GM10847 (cell line): ENCODE measurements around the gene CTDNEP1.

Source experiments
- POLR2A ChIP-seq: IDR thresholded peaks from 2 replicates; pipeline ENCODE4 v1.6.1; 2011; ENCODE audit not compliant: insufficient read length; ENCODE audit errors: extremely low read depth

CTDNEP1 gene

DNA sequence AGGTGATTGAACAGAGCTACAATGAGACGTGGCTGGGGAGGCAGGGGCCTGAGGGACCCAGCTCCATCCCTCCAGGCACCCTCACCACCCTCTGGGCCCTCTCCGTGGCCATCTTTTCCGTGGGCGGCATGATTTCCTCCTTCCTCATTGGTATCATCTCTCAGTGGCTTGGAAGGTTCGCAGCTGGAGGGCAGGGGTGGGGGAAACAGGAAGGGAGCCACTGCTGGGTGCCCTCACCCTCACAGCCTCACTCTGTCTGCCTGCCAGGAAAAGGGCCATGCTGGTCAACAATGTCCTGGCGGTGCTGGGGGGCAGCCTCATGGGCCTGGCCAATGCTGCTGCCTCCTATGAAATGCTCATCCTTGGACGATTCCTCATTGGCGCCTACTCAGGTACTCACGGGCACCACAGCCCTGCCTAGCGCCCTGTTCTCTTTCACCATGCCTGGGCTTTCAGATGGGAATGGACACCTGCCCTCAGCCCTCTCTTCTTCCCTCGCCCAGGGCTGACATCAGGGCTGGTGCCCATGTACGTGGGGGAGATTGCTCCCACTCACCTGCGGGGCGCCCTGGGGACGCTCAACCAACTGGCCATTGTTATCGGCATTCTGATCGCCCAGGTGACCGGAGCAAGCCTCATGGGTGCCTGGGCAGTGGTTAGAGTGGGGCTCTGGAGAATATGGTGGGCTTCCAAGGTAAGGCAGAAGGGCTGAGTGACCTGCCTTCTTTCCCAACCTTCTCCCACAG lies 32.1 kb upstream of the CTDNEP1 start:
- TF ChIP-seq POLR2A: no peak

DNA sequence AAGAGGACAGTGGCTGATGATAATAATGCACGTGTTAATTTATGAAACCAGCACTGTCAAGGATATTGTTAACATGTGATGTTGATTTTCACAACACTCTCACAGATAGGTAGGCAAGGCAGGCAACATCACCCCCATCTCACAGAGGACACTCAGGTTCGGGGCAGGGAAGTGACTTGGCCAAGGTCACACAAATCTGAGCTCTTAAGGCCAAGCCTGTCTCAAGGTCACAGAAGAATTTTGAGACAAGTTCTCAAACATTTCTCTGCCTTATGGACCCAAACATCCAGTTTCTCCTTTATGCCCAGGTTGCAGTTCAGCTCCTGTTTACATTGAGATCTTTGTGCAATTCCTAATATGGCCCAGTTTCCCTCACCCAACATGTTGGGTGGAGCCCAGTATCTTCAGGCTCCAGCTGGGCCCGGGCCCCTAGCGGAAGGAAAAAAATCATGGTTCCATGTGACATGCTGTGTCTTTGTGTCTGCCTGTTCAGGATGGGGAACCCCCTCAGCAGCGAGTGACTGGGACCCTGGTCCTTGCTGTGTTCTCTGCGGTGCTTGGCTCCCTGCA lies 31.3 kb upstream of the CTDNEP1 start:
- no peak for TF ChIP-seq POLR2A

DNA sequence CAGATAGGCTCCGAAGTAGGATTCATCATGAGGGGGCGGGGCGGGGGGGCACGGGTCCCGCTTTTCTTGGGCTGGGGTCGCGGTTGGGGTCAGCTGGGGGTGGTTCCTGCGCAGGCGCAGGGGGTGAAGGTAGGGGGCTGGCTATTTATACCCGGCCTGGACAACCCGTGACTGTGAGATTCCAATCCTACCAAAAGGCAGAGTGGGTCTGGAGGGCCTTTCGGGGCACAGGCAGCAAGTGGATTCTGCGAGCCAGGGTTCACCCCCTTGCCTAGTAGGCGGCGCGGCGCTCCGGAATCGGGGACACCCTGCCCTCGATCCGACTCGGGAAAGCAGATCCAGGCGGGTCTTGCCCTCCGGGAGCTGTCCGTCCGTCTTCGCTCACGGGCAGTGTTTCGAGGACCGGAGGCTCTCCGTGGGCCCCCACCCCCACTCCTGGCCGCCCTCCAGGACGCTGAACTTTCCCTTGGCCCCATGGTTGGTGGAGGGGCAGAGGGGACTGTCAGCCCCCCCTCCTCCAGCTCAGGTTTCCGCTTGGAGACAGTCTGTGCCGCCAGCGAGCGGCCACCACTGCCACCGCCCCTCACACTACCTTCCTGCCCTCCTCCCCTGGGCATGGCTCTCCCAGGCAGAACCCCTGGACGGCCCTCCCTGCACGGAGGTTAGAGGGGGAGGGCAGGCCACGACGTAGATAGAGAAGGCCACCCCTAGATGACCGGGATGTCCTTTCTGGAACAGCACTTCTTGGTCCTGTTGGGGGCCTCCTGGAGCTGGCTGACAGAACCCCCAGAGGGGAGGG lies 30.6 kb upstream of the CTDNEP1 start:
- TF ChIP-seq POLR2A: no peak

DNA sequence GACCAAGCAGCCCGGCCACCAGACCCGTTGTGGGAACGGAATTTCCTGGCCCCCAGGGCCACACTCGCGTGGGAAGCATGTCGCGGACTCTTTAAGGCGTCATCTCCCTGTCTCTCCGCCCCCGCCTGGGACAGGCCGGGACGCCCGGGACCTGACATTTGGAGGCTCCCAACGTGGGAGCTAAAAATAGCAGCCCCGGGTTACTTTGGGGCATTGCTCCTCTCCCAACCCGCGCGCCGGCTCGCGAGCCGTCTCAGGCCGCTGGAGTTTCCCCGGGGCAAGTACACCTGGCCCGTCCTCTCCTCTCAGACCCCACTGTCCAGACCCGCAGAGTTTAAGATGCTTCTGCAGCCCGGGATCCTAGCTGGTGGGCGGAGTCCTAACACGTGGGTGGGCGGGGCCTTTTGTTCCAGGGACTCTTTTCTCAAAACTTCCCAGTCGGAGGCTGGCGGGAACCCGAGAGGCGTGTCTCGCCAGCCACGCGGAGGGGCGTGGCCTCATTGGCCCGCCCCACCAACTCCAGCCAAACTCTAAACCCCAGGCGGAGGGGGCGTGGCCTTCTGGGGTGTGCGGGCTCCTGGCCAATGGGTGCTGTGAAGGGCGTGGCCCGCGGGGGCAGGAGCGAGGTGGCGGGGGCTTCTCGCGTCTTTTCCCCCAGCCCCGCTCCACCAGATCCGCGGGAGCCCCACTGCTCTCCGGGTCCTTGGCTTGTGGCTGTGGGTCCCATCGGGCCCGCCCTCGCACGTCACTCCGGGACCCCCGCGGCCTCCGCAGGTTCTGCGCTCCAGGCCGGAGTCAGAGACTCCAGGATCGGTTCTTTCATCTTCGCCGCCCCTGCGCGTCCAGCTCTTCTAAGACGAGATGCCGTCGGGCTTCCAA lies 29.8 kb upstream of the CTDNEP1 start, which contains the start of gene SLC2A4:
Gene SLC2A4, plus strand, starts transcription at position 645 of the 879 bp plus-strand sequence. Its CDS starts 217 bp downstream, at position 862.
- no peak for TF ChIP-seq POLR2A

DNA sequence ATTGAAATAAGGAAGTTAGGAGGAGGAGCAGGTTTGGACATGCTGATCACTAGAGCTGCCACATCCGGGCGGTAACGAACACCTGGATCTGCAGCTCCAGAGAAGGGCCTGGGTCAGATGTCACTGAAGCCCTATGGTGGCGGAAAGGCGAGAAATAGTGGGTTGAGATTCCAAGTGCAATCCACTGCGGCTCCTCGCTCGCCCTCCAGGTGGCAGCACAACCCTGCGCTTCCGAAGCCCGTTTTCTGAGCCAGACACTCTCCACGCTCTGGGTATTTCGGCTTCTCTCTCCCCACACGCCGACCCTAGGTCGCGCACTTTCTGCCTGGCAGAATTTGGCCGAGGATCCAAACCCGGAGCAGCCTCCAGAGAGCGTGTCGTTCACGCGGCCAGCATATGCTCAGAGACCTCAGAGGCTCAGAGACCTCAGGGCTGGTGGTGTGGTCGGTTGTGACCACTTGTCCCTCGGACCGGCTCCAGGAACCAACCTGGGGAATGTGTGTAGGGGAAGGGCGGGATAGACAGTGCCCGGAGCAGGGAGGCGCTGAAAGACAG lies 29.1 kb upstream of the CTDNEP1 start:
- no peak for TF ChIP-seq POLR2A

DNA sequence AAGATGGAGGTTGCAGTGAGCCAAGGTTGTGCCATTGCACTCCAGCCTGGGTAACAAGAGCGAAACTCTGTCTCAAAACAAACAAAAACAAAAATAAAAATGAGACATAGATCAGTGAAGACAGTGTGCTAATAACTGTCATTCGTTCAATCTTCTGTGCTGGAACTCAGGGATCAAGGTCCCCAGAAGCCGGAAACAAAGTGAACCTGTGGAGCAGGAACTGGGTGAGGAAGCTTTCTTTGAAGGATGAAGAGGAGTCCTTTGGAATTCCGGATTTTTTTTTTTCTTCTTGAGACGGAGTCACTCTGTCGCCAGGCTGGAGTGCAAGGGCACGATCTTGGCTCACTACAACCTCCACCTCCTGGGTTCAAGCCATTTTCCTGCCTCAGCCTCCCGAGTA lies 27.9 kb upstream of the CTDNEP1 start:
- no peak for TF ChIP-seq POLR2A

DNA sequence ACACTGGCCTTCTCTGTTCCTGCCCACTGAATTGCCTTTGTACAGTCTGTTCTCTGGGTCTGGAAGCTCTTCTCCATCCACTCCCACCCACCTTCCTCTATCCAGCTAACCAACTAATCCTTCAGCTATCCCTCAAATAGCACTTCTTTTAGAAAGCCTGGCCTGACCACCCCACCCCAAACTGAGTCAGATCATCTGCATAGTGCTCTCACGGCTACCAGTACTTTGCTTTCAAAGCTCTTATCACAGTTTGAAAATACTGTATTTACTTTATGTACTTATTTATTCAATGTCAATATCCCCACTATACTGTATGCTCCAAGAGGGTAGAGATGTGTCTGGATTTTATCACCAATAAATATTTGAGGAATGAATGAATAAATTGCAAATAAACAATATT lies 15.2 kb upstream of the CTDNEP1 start:
- TF ChIP-seq POLR2A: no peak

DNA sequence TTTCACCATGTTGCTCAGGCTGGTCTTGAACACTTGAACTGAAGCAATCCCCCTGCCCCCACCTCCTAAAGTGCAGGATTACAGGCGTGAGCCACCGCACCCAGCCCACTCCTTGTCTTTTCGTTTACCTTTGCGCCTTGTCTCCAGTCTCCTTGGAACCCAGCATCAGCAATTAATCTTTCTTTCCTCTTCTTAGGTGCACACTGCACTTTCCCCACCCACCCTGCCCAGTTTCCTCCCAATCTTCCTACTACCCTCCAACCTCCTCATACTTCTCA lies 12.2 kb upstream of the CTDNEP1 start:
- TF ChIP-seq POLR2A: no peak

DNA sequence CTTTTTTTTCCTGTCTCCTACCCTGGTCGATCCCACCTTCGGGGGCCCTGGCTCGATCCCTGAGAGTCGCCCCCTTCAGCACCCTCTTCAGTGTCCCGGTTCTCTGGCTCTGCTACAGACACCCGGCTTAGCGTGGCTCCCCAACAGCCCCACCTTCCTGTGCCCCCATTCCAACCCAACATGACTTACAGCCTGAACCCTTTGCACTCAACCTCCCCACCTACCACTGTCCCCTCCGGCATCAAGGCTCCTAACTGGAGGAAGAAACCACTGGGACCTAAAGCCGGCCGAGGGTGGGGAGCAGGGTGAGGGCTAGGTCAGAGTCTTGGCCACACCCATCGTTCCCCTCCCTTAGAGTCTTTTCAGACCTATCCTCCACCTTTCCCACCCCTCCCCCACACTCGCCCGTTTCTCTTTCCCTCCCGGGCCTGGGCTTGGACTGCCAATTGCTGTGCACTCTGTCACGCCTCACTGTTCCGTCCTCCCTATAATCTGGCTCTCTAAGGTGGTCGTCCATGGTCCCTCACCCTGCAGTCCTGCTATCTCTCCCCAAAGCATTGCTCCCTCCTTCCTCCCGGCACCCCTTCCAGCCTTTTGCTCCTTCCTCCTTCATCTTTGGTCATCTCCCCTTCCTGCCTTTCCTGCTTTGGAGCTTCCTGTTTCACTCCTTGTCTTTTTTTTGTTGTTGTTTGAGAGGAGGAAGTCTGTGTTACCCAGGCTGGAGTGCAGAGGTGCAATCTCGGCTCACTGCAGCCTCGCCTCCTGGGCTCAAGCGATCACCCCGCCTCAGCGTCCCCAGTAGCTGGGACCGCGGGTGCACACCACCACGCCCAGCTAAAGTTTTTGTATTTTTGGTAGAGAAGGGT lies 11.6 kb upstream of the CTDNEP1 start:
- TF ChIP-seq POLR2A: no peak

DNA sequence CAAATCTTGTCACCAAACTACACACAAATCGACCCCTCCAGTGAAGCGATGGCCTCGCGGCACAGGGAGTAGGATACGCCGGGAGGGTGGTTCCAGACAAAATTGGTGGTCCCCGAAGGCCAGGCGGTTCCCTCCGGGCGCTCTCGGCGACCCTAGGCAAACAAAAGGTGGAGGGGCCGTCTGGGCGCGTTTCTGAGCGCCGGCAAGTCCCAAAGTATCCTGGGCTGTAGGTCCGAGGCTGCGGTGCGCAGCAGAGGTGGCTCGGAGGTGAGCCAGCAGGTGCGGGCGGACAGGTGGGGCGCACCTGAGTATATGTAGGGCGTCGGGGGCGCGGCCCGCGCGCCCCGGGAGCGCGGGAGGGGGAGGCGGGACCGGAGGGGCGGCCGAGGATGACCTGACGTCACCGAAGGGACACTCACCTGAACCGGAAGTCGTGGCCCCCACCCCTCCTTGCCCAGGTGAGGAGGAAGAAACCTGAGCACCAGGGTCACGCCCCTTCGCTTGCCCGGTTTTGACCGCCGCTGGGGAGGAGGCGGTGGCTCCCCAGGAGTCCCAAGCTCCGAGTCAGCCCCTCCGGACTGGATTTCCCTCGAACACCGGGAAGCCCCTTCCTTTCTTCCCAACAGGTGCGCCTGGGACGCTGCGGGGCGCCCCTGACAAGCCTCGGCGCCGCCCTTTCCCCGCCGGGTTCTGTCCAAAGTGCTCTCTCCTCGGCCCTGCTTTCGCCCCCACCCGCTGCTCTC lies 10.8 kb upstream of the CTDNEP1 start, which contains the start of gene CLDN7:
Gene CLDN7, minus strand, starts transcription at position 287 of the 743 bp plus-strand sequence. CDS start 435 bp downstream, outside the sequence.
- no peak for TF ChIP-seq POLR2A

DNA sequence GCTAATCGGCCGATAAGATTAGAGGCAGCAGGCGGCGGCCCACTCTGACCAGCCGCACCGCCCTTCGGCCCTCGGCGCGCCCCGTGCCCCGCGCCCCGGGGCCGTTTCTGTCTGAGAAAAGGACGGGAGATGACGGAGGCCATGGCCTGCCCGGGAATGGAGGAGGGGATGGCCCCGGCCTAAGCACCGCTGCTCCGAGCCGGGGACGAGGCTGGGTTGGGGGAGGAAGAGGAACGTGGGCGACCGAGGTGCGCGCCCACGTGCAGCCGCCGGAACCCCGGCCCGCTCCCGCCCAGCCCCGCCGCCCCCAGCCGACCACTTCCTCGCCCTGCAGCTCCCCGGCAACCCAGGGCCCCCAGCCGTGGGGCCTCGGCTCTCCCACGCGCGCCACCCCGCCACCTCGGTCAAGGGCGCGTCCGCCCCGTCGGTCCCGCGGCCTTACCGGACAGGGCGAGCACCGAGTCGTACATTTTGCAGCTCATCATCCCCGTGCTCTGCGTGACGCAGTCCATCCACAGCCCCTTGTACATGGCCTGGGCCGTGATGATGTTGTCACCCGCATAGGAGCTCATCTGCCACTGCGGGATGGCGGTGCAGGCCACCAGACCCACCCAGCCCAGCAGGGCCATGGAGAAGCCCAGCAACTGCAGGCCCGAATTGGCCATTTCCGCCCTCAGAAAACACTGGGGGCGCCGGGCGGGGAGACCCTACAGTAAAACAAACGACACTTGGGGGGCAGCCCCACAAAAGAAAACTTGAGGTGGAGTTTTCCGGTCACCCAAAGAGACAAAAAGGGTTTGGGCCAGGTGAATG lies 10.1 kb upstream of the CTDNEP1 start:
- no peak for TF ChIP-seq POLR2A

DNA sequence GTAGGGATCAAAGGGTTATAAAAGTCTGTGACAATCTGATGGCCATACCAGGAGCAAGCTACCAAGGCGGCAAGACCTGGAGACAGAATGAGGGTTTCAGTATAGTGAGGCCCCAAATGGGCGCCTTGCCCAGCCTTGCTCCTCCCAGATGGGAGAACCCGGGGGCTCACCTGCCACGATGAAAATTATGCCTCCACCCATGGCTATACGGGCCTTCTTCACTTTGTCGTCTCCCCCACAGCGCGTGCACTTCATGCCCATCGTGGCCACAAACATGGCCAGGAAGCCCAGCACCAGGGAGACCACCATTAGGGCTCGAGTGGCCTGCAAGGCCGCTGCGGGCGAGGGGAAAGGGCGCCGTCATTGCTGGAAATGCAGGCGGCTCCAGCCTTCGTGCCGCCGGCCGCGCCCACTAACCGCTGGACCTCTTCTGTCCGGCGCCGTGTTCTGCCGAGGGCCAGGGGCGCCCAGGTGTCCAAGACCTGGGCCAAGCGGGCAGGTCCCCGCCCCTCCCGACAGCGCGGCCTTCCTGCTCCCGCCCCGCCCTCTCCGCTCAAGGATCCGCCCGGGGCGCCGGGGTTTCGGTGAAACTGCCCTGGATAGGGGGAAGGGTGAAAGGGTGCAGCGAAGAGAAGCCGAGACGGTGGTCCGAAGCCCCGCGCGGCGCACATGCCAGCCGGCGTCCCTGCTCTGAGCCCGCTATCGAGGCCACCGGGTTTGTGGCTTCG lies 9.3 kb upstream of the CTDNEP1 start:
- TF ChIP-seq POLR2A: no peak
